Tibial nerve (tissue), 4 donors: ENCODE measurements around the gene SLC30A7. TPM values are rescaled to one million over a fixed set of nuclear protein-coding genes. Genes with fewer than 3 reads are reported as not detected.
"Not testable (repeated sequence)": the region's sequence is repeated elsewhere in the genome, so short reads cannot be mapped to it uniquely, and the experiment has no call there.

ENCODE experiments used
- DNase-seq, 2 donors: peaks; one replicate each; pipeline ENCODE4 v3.0.0-alpha.2; 2019; ENCODE audit warnings: low spot score in 2 of 2
- H3K27ac ChIP-seq, 4 donors: fragments of 200-600 bp; sonication (generic) in 3 of 4; one replicate each; pipeline ENCODE4 v1.5.1; 2017 to 2019; ENCODE audit warnings: mild to moderate bottlenecking in 1 of 4
- H3K27me3 ChIP-seq, 2 donors: fragments of 200-600 bp; sonication (generic) in 1 of 2; one replicate each; pipeline versions ENCODE4 v1.5.1 to v1.6.0; 2017 to 2019
- H3K36me3 ChIP-seq, 3 donors: fragments of 200-600 bp; sonication (generic); one replicate each; pipeline ENCODE4 v1.5.1; 2018 to 2019
- H3K4me1 ChIP-seq, 4 donors: fragments of 200-600 bp; sonication (generic) in 3 of 4; one replicate each; pipeline ENCODE4 v1.5.1; 2017 to 2019
- H3K4me3 ChIP-seq, 4 donors: fragments of 200-600 bp; sonication (generic) in 3 of 4; one replicate each; pipeline ENCODE4 v1.5.1; 2017 to 2019; ENCODE audit warnings: mild to moderate bottlenecking in 1 of 4, moderate library complexity in 1 of 4
- H3K9me3 ChIP-seq, 4 donors: fragments of 200-600 bp; sonication (generic) in 3 of 4; one replicate each; pipeline ENCODE4 v1.5.1; 2017 to 2019
- CTCF ChIP-seq, 5 experiments: fragments of 200-600 bp in 3 of 5; fragments of 450-650 bp in 2 of 5; sonication (generic) in 3 of 5; IDR thresholded peaks; one replicate each; pipeline ENCODE4 v1.5.1; 2016 to 2019; ENCODE audit warnings: antibody characterized with exemption in 5 of 5, mild to moderate bottlenecking in 3 of 5, moderate library complexity in 2 of 5
- EP300 ChIP-seq, 2 donors: sonication (generic); formaldehyde crosslinking; IDR thresholded peaks; one replicate each; pipeline ENCODE4 v1.6.1; 2017; ENCODE audit warnings: antibody characterized with exemption in 2 of 2, mild to moderate bottlenecking in 1 of 2
- POLR2A ChIP-seq, 2 donors: fragments of 450-650 bp; IDR thresholded peaks; one replicate each; pipeline ENCODE4 v1.6.1; 2017; ENCODE audit warnings: antibody characterized with exemption in 2 of 2, mild to moderate bottlenecking in 2 of 2, moderate library complexity in 2 of 2
- WGBS, 2 donors: methylation state at CpG; one replicate each; pipeline ENCODE4 v1.1.5; 2018; 5-methylcytosine and 5-hydroxymethylcytosine counted together
- total RNA-seq, 4 donors: library from RNA; depleted of rRNA; stranded (reverse); fragments of >200 nt; gene quantifications; one replicate each; pipeline ENCODE4 v1.1.0, GENCODE V29; 2016

Gene SLC30A7
- total RNA-seq, 4 donors from 2014 or later = 14.4 to 28.8 (median 17.7) TPM

DNA sequence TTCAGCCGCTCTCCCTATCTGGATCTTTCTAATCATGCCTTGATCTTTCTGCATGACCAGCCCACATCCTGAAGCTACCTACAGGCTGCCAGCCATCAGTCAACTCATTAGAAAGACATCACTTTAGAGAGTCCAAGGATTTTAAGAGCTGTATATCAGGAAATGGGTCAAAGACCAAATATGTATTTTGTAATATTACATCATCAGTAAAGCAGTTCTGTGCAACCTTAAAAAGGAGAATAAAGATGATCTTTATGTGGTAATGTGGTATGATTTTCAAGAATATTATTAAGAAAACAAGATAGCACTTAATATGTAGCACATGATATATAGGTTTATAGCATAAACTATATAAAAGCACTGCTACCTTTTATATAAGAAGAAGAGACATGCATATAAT lies 47.6 kb downstream of the SLC30A7 start:
- Histone ChIP-seq H3K27me3 (no peaks in the 10 kb centered on the region), H3K4me1 (no peaks in the 10 kb centered on the region), H3K36me3 (peaks cover 0 to 59% (median 0%) of the 10 kb centered on the region in 3 donors), H3K27ac (no peak overlapping the region), H3K4me3 (no peak overlapping the region), H3K9me3 (no peaks in the 10 kb centered on the region)
- TF ChIP-seq EP300 (IDR thresholded peaks at IDR 0.05) (no peak), CTCF (IDR thresholded peaks at IDR 0.05) (no peak), POLR2A (IDR thresholded peaks at IDR 0.05) (no peak)
- 96% methylated on average over 1 of the region's 1 CpG for WGBS, 2 donors
- DNase-seq = no peak

- Histone ChIP-seq H3K36me3 (peaks cover 0 to 51% (median 0%) of the 10 kb centered on the region in 3 donors), H3K4me1 (peaks cover 0 to 21% (median 12%) of the 10 kb centered on the region in 4 donors)
- H3K4me3 ChIP-seq, H3K9me3 ChIP-seq, H3K27me3 ChIP-seq, DNase-seq, H3K27ac ChIP-seq: not testable (repeated sequence)
- 94 to 97% methylated on average over 3 of the region's 3 CpGs for WGBS, 2 donors
Observed at GRCh38 chr1:100946064-100946463, 50.2 kb downstream of the SLC30A7 start.

- H3K27ac ChIP-seq, H3K4me3 ChIP-seq, H3K9me3 ChIP-seq, DNase-seq, H3K27me3 ChIP-seq: not testable (repeated sequence)
- Histone ChIP-seq H3K4me1 (peaks cover 0 to 23% (median 13%) of the 10 kb centered on the region in 4 donors), H3K36me3 (peaks cover 0 to 50% (median 0%) of the 10 kb centered on the region in 3 donors)
- WGBS, 2 donors = 96 to 98% methylated on average over 3 of the region's 3 CpGs
Observed at GRCh38 chr1:100947816-100948215, 51.9 kb downstream of the SLC30A7 start.

DNA sequence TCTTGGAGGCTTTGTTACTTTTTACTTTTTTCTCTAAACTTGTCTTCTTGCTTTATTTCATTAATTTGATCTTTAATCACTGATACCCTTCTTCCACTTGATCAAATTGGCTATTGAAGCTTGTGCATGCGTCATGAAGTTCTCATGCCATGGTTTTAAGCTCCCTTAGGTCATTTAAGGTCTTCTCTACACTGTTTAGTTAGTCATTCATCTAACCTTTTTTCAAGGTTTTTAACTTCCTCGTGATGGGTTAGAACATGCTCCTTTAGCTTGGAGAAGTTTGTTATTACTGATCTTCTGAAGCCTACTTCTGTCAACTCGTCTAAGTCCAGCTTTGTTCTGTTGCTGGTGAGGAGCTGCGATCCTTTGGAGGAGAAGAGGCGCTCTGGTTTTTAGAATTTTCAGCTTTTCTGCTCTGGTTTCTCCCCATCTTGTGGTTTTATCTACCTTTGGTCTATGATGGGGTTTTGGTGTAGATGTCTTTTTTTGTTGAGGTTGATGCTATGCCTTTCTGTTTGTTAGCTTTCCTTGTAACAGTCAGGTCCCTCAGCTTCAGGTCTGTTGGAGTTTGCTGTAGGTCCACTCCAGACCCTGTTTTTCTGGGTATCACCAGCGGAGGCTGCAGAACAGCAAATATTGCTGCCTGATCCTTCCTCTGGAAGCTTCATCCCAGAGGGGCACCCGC lies 53.0 kb downstream of the SLC30A7 start:
- H3K9me3 ChIP-seq, H3K27me3 ChIP-seq, DNase-seq, H3K4me3 ChIP-seq: not testable (repeated sequence)
- H3K4me1 ChIP-seq = peaks cover 0 to 23% (median 13%) of the 10 kb centered on the region in 4 donors
- peak overlapping the region in 1 of 4 donors; percentile 36 for H3K27ac ChIP-seq
- H3K36me3 ChIP-seq = peaks cover 0 to 41% (median 0%) of the 10 kb centered on the region in 3 donors
- WGBS, 2 donors = 96 to 99% methylated on average over 7 of the region's 7 CpGs

- 69 to 73% methylated on average over 6 to 9 of the region's 9 CpGs for WGBS, 2 donors
- H3K27me3 ChIP-seq = not testable (repeated sequence)
Observed at GRCh38 chr1:100949515-100950158, 53.7 kb downstream of the SLC30A7 start.

DNA sequence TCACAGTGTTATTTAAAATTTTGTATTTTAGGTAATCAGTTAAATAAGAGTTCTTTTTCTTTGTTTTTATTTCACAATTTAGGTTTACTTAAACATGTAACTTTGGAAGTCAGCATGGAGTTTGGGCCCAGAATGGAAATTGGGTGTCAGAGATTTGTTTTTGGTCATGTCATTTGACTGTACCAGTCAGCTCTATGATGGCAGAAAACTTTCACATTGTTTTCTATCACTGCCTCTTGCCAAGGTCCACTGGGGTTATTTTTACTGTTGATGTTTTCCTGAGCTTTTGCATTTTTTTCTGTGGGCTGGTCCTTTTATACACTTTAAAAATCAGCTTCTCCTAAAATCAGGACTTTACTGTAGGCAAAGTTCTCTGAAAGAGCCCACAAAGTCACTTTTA lies 54.4 kb downstream of the SLC30A7 start:
- H3K9me3 ChIP-seq = no peaks in the 10 kb centered on the region
- H3K27ac ChIP-seq = peak overlapping the region in 1 of 4 donors; percentile 26
- no peak overlapping the region for H3K4me3 ChIP-seq
- peaks cover 0 to 29% (median 13%) of the 10 kb centered on the region in 4 donors for H3K4me1 ChIP-seq
- TF ChIP-seq EP300 (IDR thresholded peaks at IDR 0.05) = no peak
- no peak for TF ChIP-seq CTCF (IDR thresholded peaks at IDR 0.05)
- TF ChIP-seq POLR2A (IDR thresholded peaks at IDR 0.05) = no peak
- H3K27me3 ChIP-seq = no peaks in the 10 kb centered on the region
- H3K36me3 ChIP-seq = peaks cover 0 to 35% (median 0%) of the 10 kb centered on the region in 3 donors
- DNase-seq = no peak

More at GRCh38 chr1:100949515-100950158, 53.7 kb downstream of the SLC30A7 start:
- Histone ChIP-seq H3K4me1 (peaks cover 0 to 23% (median 13%) of the 10 kb centered on the region in 4 donors), H3K36me3 (peaks cover 0 to 35% (median 0%) of the 10 kb centered on the region in 3 donors), H3K27ac (peak overlapping the region in 1 of 4 donors; percentile 36)
- not testable (repeated sequence) for H3K9me3 ChIP-seq, H3K4me3 ChIP-seq
- peak in 1 of 2 donors; percentile 13 for DNase-seq

DNA sequence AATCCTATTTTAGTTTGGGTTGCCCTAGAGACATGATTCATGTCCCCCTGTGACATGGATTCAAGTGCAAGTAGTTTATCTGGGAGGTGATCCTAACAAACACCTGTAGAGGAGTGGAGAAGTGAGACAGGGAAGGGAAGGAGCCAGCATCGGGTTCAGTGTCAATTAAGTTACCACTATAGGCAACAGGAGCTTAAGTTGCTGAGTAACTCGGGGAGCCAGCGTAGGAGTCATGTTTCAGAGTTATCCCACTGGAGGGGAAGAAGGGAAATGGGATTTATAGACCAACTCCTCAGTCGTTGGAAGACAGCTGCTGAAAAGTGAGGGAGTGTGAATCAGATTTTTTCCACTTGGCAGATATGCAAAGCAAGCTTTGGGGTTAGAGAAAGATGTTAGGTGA lies 54.9 kb downstream of the SLC30A7 start:
- no peak for TF ChIP-seq POLR2A (IDR thresholded peaks at IDR 0.05)
- TF ChIP-seq CTCF (IDR thresholded peaks at IDR 0.05) = no peak
- TF ChIP-seq EP300 (IDR thresholded peaks at IDR 0.05) = no peak
- no peak overlapping the region for H3K4me3 ChIP-seq
- H3K27ac ChIP-seq = peak overlapping the region in 1 of 4 donors; percentile 26
- H3K4me1 ChIP-seq = peaks cover 0 to 33% (median 14%) of the 10 kb centered on the region in 4 donors
- DNase-seq = no peak
- H3K27me3 ChIP-seq = no peaks in the 10 kb centered on the region
- H3K9me3 ChIP-seq = no peaks in the 10 kb centered on the region
- peaks cover 0 to 35% (median 0%) of the 10 kb centered on the region in 3 donors for H3K36me3 ChIP-seq
- WGBS, 2 donors = 28 to 36% methylated on average over 4 of the region's 4 CpGs
